GM18870 (cell line): Measurements from ENCODE around the gene RNF25.

Source experiments
- ATAC-seq: cut with Tn5 transposase; IDR thresholded peaks from one replicate; pipeline ENCODE4 v1.9.1; 2021; ENCODE audit warnings: moderate library complexity; ENCODE audit not compliant: unreplicated experiment

The RNF25 gene, protein sequence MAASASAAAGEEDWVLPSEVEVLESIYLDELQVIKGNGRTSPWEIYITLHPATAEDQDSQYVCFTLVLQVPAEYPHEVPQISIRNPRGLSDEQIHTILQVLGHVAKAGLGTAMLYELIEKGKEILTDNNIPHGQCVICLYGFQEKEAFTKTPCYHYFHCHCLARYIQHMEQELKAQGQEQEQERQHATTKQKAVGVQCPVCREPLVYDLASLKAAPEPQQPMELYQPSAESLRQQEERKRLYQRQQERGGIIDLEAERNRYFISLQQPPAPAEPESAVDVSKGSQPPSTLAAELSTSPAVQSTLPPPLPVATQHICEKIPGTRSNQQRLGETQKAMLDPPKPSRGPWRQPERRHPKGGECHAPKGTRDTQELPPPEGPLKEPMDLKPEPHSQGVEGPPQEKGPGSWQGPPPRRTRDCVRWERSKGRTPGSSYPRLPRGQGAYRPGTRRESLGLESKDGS

DNA sequence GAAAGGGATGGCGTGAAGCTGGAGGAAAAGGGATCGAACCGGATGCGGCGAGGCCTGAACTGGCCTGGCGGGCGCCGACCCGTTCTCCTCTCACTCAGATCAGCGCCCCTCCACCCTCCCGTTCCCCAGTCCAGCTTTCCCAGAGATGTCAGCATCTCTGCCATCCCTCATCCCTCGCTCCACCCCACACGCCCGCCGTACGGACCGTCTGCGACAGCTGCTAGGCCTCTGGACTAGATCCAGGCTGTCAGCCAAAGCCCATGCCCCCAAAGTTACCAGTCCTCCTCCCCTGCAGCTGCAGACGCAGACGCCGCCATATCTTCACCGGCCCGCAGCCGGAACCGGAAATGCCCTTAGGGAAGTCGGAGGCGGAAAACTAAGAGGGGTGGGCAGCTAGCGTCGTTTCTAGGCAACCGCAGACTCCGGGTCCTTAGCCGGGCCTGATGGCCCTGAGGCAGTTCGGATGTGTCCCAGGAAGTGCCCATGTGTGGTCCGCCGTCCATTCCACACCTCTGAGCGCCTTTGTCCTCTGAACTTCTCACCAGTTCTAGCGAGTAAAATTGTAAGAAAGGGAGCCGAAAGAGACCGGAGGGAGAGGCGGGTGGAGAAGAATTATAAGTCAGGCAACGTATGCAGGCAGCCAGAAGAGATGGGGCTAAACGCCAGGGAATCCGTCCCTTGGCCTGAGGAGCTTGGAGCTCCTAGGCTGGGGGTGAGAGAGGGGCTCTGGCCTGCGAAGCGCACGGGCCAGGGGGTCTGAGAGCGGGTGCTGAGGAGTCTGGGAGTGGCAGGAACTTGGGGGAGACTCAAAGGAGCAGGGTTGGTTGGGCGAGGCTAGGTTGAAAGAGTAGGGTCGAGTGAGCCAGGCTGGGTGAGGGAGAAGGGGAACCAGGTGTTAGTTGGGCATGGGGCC lies at the start of gene RNF25, which contains the start of gene STK36:
Gene RNF25, minus strand, starts transcription at position 349 of the 913 bp plus-strand sequence. Its CDS starts 32 bp downstream, at position 317.
Gene STK36, plus strand, starts transcription at position 433 of the 913 bp plus-strand sequence. CDS start 744 bp downstream, outside the sequence.
- peak; percentile 90 for ATAC-seq

GRCh38 chr2:218721488-218721887 lies 49.7 kb upstream of the RNF25 start:
- ATAC-seq = no peak

DNA sequence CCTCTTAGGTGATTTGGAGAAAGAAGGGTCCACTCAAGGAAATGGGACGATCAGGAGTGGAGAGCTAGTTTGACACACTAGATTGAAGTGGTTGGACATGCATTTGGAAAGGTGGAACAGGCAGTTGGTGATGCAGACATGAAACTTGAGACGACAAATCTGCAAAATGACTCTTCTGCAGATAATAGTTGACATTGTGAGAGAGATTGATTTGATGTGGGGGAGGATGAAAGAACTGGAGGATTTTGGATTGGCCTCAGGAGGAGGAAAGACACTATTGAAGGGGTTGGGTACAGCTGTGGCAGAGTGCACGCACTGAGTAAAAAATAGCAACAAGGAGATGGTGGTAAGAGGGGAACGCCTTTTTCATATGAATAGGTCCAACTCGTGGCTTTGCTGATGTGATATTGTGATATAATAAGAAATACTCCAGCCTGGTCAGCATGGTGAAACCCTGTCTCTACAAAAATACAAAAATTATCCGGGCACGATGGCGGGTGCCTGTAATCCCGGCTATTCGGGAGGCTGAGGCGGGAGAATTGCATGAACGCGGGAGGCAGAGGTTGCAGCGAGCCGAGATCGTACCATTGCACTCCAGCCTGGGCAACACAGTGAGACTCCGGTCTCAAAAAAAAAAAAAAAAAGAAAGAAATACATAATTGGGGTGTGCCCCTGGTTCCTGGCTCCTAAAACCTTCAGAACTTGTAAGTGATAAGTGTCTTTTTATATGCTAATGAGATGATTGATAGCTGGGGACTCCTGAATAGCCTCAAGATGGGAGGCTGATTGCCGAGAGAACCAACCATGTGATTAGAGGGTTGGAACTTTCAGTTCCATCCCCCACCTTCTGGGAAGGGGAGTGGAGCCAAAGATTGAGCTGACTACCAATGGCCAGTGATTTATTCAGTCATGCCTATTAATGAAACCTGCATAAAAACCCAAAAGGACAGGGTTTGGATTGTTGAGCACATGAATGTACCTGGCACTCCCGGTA lies 48.5 kb upstream of the RNF25 start:
- ATAC-seq = no peak

- ATAC-seq = no peak
Measured at GRCh38 chr2:218719457-218719856, 47.7 kb upstream of the RNF25 start.

DNA sequence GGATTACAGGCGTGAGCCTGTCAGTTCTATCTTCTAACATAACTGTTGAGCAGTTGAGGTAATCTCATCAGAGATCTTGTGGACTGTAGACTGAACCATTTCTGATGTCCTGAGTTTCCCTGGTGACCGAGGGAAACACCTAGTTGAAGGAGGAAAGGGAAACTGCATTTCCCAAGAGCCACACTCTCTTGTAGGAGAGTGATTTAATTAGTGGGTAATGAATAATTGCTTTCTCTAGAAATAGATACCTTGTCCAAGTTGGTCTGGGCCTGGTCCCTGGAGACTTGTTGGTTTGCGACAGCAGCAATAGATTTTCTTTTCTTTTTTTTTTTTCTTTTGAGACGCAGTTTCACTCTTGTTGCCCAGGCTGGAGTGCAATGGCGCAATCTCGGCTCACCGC lies 46.3 kb upstream of the RNF25 start:
- no peak for ATAC-seq

DNA sequence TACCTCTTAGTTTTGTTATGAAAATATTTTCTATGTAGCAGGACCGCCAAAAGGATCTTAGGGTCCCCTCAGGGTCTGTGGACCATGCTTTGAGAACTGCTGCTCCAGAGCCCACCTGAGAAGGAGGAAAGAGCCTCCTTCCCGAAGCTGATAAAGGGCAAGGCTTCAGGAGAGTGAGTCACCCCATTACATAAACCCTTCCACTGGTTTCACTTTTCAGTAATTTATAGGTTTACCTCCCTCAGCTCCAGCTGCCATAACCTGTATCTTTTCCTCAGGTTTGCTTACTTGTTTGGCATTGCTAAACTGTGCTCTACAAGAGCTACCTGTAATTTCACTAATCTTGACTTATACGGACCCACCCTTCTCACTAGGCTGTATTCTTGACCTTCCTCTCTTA lies 45.5 kb upstream of the RNF25 start:
- no peak for ATAC-seq

GRCh38 chr2:218716070-218716469 lies 44.3 kb upstream of the RNF25 start:
- ATAC-seq = no peak

GRCh38 chr2:218713922-218714321 lies 42.1 kb upstream of the RNF25 start:
- ATAC-seq = no peak

DNA sequence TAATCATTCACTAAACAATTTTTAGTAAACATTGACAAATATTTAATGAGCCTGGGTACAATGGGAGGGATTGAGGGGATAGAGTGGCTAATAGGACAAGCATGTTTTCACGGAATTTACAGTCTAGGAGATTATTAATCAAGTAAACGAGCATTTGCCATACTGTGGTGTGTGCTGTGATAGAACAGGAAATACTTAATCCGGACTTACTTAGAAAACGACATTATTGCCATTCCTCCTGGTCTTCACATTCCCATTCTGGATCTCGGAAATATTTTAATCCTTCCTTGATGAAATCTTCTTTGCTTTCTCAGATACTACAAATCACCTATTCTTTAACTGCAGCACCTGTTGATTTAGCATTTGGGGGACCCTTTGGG lies 39.7 kb upstream of the RNF25 start:
- no peak for ATAC-seq

DNA sequence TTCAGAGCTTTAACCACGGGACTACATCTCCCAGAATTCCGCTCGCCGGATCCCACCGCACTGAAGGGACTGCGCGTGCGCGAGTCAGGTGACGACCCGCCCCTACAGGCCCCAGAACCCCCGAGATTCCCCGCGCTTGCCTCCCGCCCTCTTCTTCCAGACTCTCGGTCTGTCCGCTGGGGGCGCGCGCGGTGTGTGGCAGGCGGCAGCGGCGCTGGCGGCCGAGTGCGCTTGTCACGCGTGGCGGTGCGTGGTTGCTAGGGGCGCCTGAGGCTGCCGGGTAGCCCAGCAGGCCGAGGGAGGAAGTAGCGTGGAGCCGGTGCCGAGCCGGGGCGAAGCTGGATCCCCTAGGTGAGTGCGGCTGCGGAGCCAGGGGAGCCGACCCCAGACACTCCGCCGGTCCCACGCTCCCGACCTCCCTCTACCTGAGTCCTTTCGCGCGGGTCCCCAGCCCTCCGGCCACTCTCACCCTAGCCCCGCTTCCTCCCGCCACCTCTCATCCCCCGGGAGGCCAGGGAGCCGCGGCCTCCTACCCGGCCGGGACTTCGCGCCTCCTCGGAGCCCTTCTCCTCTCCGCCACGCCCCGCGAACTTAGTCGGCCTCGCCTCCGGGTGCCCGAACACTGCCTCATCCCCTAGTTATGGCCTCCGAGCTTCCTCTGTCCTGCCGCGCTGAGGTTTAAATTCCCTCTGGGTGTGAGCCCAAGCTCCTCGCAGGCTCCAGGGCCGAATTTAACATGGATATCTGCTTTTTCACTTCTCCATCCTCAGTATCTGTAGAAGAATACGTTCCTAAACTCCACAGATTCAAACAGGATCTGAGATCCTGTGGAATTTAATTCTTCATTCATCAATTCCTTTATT lies 39.1 kb upstream of the RNF25 start, which contains the start of gene TTLL4:
Gene TTLL4, plus strand, starts transcription at position 149 of the 863 bp plus-strand sequence. CDS start 26,842 bp downstream, outside the sequence.
- peak; percentile 69 for ATAC-seq

- no peak for ATAC-seq
Measured at GRCh38 chr2:218710334-218710686, 38.5 kb upstream of the RNF25 start.

DNA sequence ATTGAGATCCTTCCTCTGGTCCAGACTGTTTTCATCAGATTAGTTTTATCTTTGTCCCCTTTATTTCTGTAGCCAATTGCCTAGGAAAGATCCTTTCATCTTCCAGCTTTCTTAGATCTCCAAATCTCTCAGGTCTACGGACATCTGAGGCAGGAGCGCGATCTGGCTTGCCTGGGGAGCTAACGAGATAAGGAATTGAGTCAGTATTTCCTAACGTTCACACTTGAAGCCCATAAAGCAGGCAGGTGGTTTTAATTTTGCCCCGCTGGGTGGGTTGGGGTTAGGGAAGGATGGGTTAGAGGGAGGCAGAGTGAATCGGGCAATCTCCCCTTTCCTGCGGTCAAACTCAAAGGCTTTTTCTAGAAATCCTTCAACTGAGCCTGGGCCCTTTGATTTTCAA lies 38.1 kb upstream of the RNF25 start:
- no peak for ATAC-seq

- ATAC-seq = peak; percentile 50
Measured at GRCh38 chr2:218708086-218708485, 36.3 kb upstream of the RNF25 start.

DNA sequence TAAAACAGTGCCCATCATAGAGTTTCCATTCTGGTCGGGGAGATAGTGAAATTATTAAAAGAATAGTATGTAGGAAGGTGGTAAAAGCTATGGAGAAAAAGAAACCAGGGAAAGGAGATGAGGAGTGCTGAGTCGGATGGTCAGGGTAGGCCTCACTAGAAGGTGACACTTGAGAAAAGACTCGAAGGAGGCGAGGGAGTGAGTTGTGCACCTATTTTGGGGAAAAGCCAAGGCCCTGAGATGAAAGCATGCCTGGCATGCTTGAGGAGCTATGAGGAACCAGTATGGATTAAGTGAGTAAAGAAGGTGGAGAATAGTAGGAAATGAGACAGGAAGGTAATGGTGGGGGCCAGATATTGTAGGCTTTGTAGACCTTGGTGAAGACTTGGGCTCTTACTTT lies 31.5 kb upstream of the RNF25 start:
- no peak for ATAC-seq

DNA sequence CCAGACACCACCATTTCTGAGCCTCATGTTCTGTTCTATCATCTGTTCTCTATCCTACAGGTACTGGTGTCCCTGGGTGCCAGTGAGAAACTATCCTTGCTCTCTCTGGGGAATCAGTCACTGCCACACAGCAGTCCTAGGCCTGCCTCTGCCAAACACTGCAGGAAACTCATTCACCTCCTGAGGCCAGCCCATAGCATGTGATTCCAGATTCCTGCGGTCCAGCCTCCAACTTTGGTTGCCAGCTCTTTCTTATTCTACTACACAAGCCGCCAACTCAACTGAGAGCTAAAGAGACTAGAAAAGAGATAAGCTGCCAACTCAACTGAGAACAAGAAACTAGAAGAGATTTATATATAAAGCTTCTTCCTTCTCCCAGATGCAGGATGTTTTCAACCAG lies 30.0 kb upstream of the RNF25 start:
- ATAC-seq = no peak

- ATAC-seq = no peak
Measured at GRCh38 chr2:218698885-218699284, 27.1 kb upstream of the RNF25 start.

DNA sequence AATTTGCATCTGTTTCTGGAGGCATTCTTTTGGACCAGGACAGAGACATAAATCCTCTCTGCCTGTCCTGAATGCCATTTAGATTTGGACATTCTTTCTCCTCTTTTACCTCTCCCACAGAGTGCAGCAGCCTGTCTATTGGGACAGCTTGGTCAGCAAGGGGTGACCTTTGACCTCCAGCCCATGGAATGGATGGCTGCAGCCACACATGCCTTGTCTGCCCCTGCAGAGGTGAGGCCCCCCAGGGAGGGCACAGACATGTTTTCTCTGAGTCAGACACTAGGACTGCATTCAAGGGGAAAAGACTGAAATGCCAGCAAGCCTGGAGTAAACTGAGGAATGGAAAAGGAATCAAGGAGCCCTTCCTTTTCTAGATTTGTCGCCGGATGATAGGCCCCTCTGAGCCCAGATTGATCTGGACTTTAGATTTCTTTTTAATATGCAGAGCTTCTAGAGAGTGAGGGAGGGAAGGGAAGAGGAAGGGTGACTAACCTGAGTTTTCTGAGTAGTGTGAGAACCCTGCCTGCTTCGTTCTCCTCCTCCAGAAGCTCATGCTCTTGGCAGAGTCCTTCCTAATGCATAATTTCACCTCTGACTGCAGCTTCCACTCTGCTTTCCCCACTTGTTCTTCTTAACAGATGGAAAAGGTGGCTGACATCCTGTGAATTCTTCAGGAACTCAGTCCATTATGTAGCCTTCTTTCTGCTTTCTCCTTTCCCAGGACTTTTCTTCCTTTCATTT lies 22.8 kb upstream of the RNF25 start:
- no peak for ATAC-seq

GRCh38 chr2:218691234-218691633 lies 19.4 kb upstream of the RNF25 start:
- ATAC-seq = no peak
